Measurements from ENCODE around the gene IFITM10.

Gene IFITM10

GRCh38 chr11:1755692-1756561 lies 5.5 kb upstream of the IFITM10 start:
- DNase-seq (ENCODE audit: insufficient read length, low spot score) (no peak), FAIRE-seq (no peak)
- TF ChIP-seq CTCF (IDR thresholded peaks at IDR 0.05; ENCODE audit: insufficient read depth, missing control alignments), result no peak

GRCh38 chr11:1755344-1755691 lies 4.9 kb upstream of the IFITM10 start:
- TF ChIP-seq CTCF (IDR thresholded peaks at IDR 0.05; ENCODE audit: insufficient read depth, missing control alignments), result no peak
- FAIRE-seq (no peak), DNase-seq (ENCODE audit: insufficient read length, low spot score) (no peak)

- FAIRE-seq (no peak), DNase-seq (ENCODE audit: insufficient read length, low spot score) (no peak)
- TF ChIP-seq CTCF (IDR thresholded peaks at IDR 0.05; ENCODE audit: insufficient read depth, missing control alignments), result no peak
These were observed 4.2 kb upstream of the IFITM10 start for GRCh38 chr11:1754376-1755150.

DNA sequence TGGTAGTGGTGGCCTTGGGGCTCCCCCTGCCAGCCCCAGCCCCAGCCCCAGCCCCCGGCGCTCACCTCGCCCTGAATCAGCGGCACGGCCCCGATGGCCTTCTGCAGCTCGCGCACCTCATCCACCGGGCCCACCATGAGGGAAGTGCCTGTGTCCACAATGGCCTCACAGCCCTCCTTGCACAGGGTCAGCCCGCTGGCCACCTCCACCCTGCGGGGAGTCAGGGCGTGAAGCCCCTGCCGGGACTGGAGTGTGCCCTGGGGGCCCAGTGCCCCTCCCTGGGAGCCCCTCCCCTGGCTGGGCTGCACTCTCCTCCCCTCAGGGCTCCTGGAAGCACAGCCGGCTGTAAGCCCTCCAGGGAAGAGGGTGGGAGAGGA lies 3.5 kb upstream of the IFITM10 start:
- FAIRE-seq (no peak), DNase-seq (ENCODE audit: insufficient read length, low spot score) (no peak)
- no peak for TF ChIP-seq CTCF (IDR thresholded peaks at IDR 0.05; ENCODE audit: insufficient read depth, missing control alignments)

GRCh38 chr11:1753229-1753928 lies 3.0 kb upstream of the IFITM10 start:
- no peak for FAIRE-seq
- TF ChIP-seq CTCF (IDR thresholded peaks at IDR 0.05; ENCODE audit: insufficient read depth, missing control alignments), result no peak
- no peak for DNase-seq (ENCODE audit: insufficient read length, low spot score)

DNA sequence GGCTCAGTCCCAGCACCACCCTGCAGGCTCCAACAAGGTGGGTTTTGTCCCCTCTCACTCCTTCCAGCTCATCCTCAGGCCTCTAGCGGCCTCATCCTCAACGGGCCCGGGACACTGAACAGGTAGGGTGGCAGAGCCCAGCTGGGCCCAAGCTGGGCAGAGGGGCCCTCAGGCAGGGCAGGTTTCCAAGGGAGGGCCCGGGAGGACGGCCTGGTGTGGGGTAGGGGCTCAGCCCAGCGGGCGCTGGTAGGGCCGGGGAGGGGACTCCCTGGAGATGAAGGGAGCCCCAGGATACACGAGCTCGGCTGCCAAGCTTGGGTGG lies 2.5 kb upstream of the IFITM10 start:
- FAIRE-seq (no peak), DNase-seq (ENCODE audit: insufficient read length, low spot score) (no peak)
- TF ChIP-seq CTCF (IDR thresholded peaks at IDR 0.05; ENCODE audit: insufficient read depth, missing control alignments), result no peak

Data from D721Med (cell line).